ENCODE results near the gene ABCB11. TPM values are rescaled to one million over a fixed set of nuclear protein-coding genes. Genes with fewer than 3 reads are reported as not detected.
"Not testable (repeated sequence)": the region's sequence is repeated elsewhere in the genome, so short reads cannot be mapped to it uniquely, and the experiment has no call there.

Gene ABCB11
- total RNA-seq, 1 donor from 2014 or later, result not detected

- DNase-seq (ENCODE audit: low spot score), result no peak
- Mint-ChIP-seq H3K9me3 (ENCODE audit: low read depth) (no peaks in the 10 kb centered on the region), H3K27me3 (ENCODE audit: low read depth) (no peaks in the 10 kb centered on the region), H3K4me3 (ENCODE audit: unreplicated experiment) (no peak overlapping the region), H3K36me3 (ENCODE audit: low read depth) (no peaks in the 10 kb centered on the region), H3K4me1 (ENCODE audit: low read depth) (peaks cover 9% of the 10 kb centered on the region), H3K27ac (ENCODE audit: unreplicated experiment) (no peak overlapping the region)
- TF ChIP-seq CTCF (IDR thresholded peaks at IDR 0.05), result no peak
Observed at GRCh38 chr2:168884975-168885374, 146.1 kb downstream of the ABCB11 start.

GRCh38 chr2:168882163-168882562, 149.0 kb downstream of the ABCB11 start:
- H3K27me3 Mint-ChIP-seq (ENCODE audit: low read depth); H3K27ac Mint-ChIP-seq (ENCODE audit: unreplicated experiment); H3K36me3 Mint-ChIP-seq (ENCODE audit: low read depth); DNase-seq (ENCODE audit: low spot score); H3K4me1 Mint-ChIP-seq (ENCODE audit: low read depth); H3K4me3 Mint-ChIP-seq (ENCODE audit: unreplicated experiment); H3K9me3 Mint-ChIP-seq (ENCODE audit: low read depth): not testable (repeated sequence)

- Mint-ChIP-seq H3K4me3 (ENCODE audit: unreplicated experiment) (no peak overlapping the region), H3K27ac (ENCODE audit: unreplicated experiment) (no peak overlapping the region)
Observed at GRCh38 chr2:168874368-168875054, 156.6 kb downstream of the ABCB11 start.

GRCh38 chr2:168870824-168871223, 160.3 kb downstream of the ABCB11 start:
- not testable (repeated sequence) for H3K4me3 Mint-ChIP-seq (ENCODE audit: unreplicated experiment); H3K4me1 Mint-ChIP-seq (ENCODE audit: low read depth); H3K9me3 Mint-ChIP-seq (ENCODE audit: low read depth); H3K27me3 Mint-ChIP-seq (ENCODE audit: low read depth); H3K27ac Mint-ChIP-seq (ENCODE audit: unreplicated experiment); H3K36me3 Mint-ChIP-seq (ENCODE audit: low read depth); DNase-seq (ENCODE audit: low spot score)

More at GRCh38 chr2:168874368-168875054, 156.6 kb downstream of the ABCB11 start:
- DNase-seq (ENCODE audit: low spot score), result no peak
- H3K4me1 Mint-ChIP-seq (ENCODE audit: low read depth), result peaks cover 3% of the 10 kb centered on the region
- no peaks in the 10 kb centered on the region for H3K9me3 Mint-ChIP-seq (ENCODE audit: low read depth)
- no peaks in the 10 kb centered on the region for H3K36me3 Mint-ChIP-seq (ENCODE audit: low read depth)
- TF ChIP-seq CTCF (IDR thresholded peaks at IDR 0.05), result no peak
- H3K27me3 Mint-ChIP-seq (ENCODE audit: low read depth), result no peaks in the 10 kb centered on the region

Other genes starting within 250 kb of the ABCB11 start
- 0.27 TPM in 1 of 3 replicates, not detected in the others for gene NOSTRIN, start 228.7 kb downstream of the ABCB11 start, total RNA-seq
- gene SPC25, start 140.9 kb downstream of the ABCB11 start, total RNA-seq, result 2.8 to 5.2 TPM (median 4.1 TPM) in 3 replicates
- gene G6PC2, start 130.0 kb downstream of the ABCB11 start, total RNA-seq, result not detected in 3 replicates
- not detected in 3 replicates for gene DHRS9, start 38.2 kb upstream of the ABCB11 start, total RNA-seq